Endothelial cell of umbilical vein (primary cell): ENCODE measurements around the gene NEK4. TPM values are rescaled to one million over a fixed set of nuclear protein-coding genes. Genes with fewer than 3 reads are reported as not detected.

Source experiments
- BruUV-seq: library from RNA; stranded (reverse); fragments of 400-500 nt; replicated peaks from 2 replicates; lab custom pipeline; 2021; lab: Mats Ljungman, UMichigan
- CTCF ChIA-PET: fragments of 300-600, 350-600 bp; sonication (Branson Sonifier 250); formaldehyde crosslinking; loops from one replicate; lab custom pipeline; 2021; ENCODE audit warnings: antibody characterized with exemption, inconsistent platforms; lab: Charles Lee
- POLR2A ChIA-PET: fragments of 300-600, 350-600 bp; sonication (Branson Sonifier 250); formaldehyde crosslinking; loops from one replicate; lab custom pipeline; 2021; ENCODE audit warnings: antibody characterized with exemption, inconsistent platforms; lab: Charles Lee
- DNase-seq: peaks from one replicate; pipeline ENCODE4 v3.0.0-alpha.2; 2011; ENCODE audit warnings: low read depth, low spot score
- FAIRE-seq: peaks from 2 replicates; lab custom pipeline; 2011; peaks lifted over from hg19 to GRCh38; lab: Jason Lieb, UNC
- H2AFZ ChIP-seq: 2 replicates; pipeline ENCODE4 v1.6.0; 2012; ENCODE audit warnings: low read depth, low read length, control low read depth, inconsistent platforms
- H3K27ac ChIP-seq: 2 replicates; pipeline ENCODE4 v1.5.1; 2011; ENCODE audit warnings: low read depth, mild to moderate bottlenecking, control low read depth, low read length, moderate library complexity; ENCODE audit not compliant: insufficient read depth
- H3K27me3 ChIP-seq, 2 experiments: 2 replicates each; pipeline versions ENCODE4 v1.6.0 to v1.6.1; 2011; ENCODE audit warnings: low read length in 2 of 2, mixed read lengths in 1 of 2; ENCODE audit not compliant: control insufficient read depth in 2 of 2, insufficient read depth in 2 of 2
- H3K36me3 ChIP-seq, 2 experiments: 2 replicates in 1 of 2; 3 replicates in 1 of 2; pipeline ENCODE4 v1.5.1; 2011; ENCODE audit warnings: low read length in 2 of 2, mild to moderate bottlenecking in 1 of 2, moderate library complexity in 1 of 2; ENCODE audit not compliant: control insufficient read depth in 2 of 2, insufficient read depth in 2 of 2; ENCODE audit errors: extremely low read depth in 1 of 2
- H3K4me1 ChIP-seq: 3 replicates; pipeline ENCODE4 v1.5.1; 2011; ENCODE audit warnings: mild to moderate bottlenecking, low read length; ENCODE audit not compliant: control insufficient read depth, insufficient read depth; ENCODE audit errors: extremely low read depth
- H3K4me2 ChIP-seq: 2 replicates; pipeline ENCODE4 v1.6.1; 2011; ENCODE audit warnings: low read length, control low read depth, mixed read lengths; ENCODE audit not compliant: insufficient read depth
- H3K4me3 ChIP-seq, 3 experiments: fragments of 200-600 bp in 1 of 3; sonication (generic), shearing (Covaris generic) in 1 of 3; replicated peaks in 1 of 3; 2 replicates each; pipeline ENCODE4 v1.5.1; 2011 to 2016; ENCODE audit warnings: control low read depth in 3 of 3, low read length in 3 of 3, mild to moderate bottlenecking in 2 of 3, inconsistent platforms in 1 of 3, low read depth in 1 of 3, moderate library complexity in 1 of 3; ENCODE audit not compliant: insufficient read depth in 1 of 3
- H3K79me2 ChIP-seq: 2 replicates; pipeline ENCODE4 v1.6.0; 2012; ENCODE audit warnings: low read length, inconsistent platforms; ENCODE audit not compliant: control insufficient read depth, insufficient read depth
- H3K9ac ChIP-seq: replicated peaks from 2 replicates; pipeline ENCODE3; 2011; ENCODE audit warnings: low read length, control low read depth; ENCODE audit not compliant: insufficient read depth; ENCODE audit errors: extremely low read depth
- H3K9me1 ChIP-seq: replicated peaks from 3 replicates; pipeline ENCODE4 v1.6.0; 2011; ENCODE audit warnings: mild to moderate bottlenecking, low read length; ENCODE audit not compliant: control insufficient read depth, insufficient read depth; ENCODE audit errors: extremely low read depth
- H3K9me3 ChIP-seq: replicated peaks from 2 replicates; pipeline ENCODE4 v1.5.1; 2012; ENCODE audit warnings: low read length, inconsistent platforms; ENCODE audit not compliant: control insufficient read depth, insufficient read depth
- H4K20me1 ChIP-seq: replicated peaks from 2 replicates; pipeline ENCODE3; 2011; ENCODE audit warnings: mild to moderate bottlenecking, low read length; ENCODE audit not compliant: control insufficient read depth, insufficient read depth; ENCODE audit errors: extremely low read depth
- EZH2 ChIP-seq: IDR thresholded peaks from 2 replicates; pipeline ENCODE4 v1.6.1; 2012; ENCODE audit warnings: borderline replicate concordance, low read depth, mild to moderate bottlenecking, moderate library complexity, low read length, inconsistent platforms; ENCODE audit not compliant: severe bottlenecking
- FOS ChIP-seq: IDR thresholded peaks from 2 replicates; pipeline ENCODE4 v1.6.1; 2011; ENCODE audit warnings: mild to moderate bottlenecking, low read length, moderate library complexity, borderline replicate concordance; ENCODE audit not compliant: insufficient read depth
- GATA2 ChIP-seq: IDR thresholded peaks from 2 replicates; pipeline ENCODE4 v1.7.0; 2011; ENCODE audit warnings: low read depth, mild to moderate bottlenecking, moderate library complexity, mixed read lengths, low read length; ENCODE audit not compliant: insufficient read length, insufficient read depth
- JUN ChIP-seq: IDR thresholded peaks from 2 replicates; pipeline ENCODE4 v1.6.1; 2011; ENCODE audit warnings: borderline replicate concordance, low read depth; ENCODE audit not compliant: insufficient read length, insufficient read depth
- MYC ChIP-seq: IDR thresholded peaks from one replicate; pipeline ENCODE4 v1.6.1; 2011; ENCODE audit warnings: mild to moderate bottlenecking, low read depth, low read length
- POLR2A ChIP-seq: IDR thresholded peaks from 2 replicates; pipeline ENCODE4 v1.6.1; 2012; ENCODE audit warnings: low read depth, mild to moderate bottlenecking, control low read depth, low read length
- POLR2AphosphoS5 ChIP-seq: IDR thresholded peaks from 2 replicates; pipeline ENCODE4 v1.6.1; 2012; ENCODE audit warnings: low read depth, mild to moderate bottlenecking, control low read depth, low read length, moderate library complexity; ENCODE audit not compliant: insufficient read depth
- dilution Hi-C: fragments of 300-500 bp; cut with MboI; formaldehyde crosslinking; loops from one replicate; pipeline ENCODE4 v1.15.0; 2019; ENCODE audit warnings: low sequenced_read_pairs; ENCODE audit not compliant: extremely low pct_ligation_motif_present
- intact Hi-C: fragments of 100-400 bp; cut with micrococcal nuclease; formaldehyde crosslinking; loops from one replicate; pipeline ENCODE4 v1.10.0; 2022
- polyA plus RNA-seq, 4 experiments: library from polyadenylated mRNA; depleted of rRNA in 3 of 4; stranded (reverse) in 3 of 4; unstranded in 1 of 4; fragments of >200 nt; gene quantifications; 2 replicates each; pipeline versions ENCODE4 v1.2.1 to v1.2.3, GENCODE V29; 2011 to 2012; ENCODE audit warnings: missing spikeins in 1 of 4
- total RNA-seq: library from RNA; stranded (reverse); gene quantifications from 2 replicates; pipeline ENCODE4 v1.2.3, GENCODE V29; 2021
- TF ChIP-seq, protein P1 (sequence below): IDR thresholded peaks from 2 replicates; pipeline ENCODE4 v1.6.1; 2011; ENCODE audit not compliant: insufficient read depth, insufficient read length
- TF ChIP-seq, protein P2 (sequence below), 2 donors: IDR thresholded peaks; 1 replicate in 1 of 2; 2 replicates in 1 of 2; pipeline ENCODE4 v1.5.1; 2011; ENCODE audit warnings: low read length in 2 of 2, mild to moderate bottlenecking in 2 of 2, moderate library complexity in 2 of 2, control low read depth in 1 of 2, inconsistent platforms in 1 of 2, low read depth in 1 of 2; ENCODE audit not compliant: insufficient read depth in 1 of 2; ENCODE audit errors: extremely low read depth in 1 of 2

Gene NEK4
- total and polyA plus RNA-seq, 2 donors (not counting 3 experiments of a cell fraction or from before 2014, with no cell fraction given), result 4.4 to 20.8 TPM

DNA sequence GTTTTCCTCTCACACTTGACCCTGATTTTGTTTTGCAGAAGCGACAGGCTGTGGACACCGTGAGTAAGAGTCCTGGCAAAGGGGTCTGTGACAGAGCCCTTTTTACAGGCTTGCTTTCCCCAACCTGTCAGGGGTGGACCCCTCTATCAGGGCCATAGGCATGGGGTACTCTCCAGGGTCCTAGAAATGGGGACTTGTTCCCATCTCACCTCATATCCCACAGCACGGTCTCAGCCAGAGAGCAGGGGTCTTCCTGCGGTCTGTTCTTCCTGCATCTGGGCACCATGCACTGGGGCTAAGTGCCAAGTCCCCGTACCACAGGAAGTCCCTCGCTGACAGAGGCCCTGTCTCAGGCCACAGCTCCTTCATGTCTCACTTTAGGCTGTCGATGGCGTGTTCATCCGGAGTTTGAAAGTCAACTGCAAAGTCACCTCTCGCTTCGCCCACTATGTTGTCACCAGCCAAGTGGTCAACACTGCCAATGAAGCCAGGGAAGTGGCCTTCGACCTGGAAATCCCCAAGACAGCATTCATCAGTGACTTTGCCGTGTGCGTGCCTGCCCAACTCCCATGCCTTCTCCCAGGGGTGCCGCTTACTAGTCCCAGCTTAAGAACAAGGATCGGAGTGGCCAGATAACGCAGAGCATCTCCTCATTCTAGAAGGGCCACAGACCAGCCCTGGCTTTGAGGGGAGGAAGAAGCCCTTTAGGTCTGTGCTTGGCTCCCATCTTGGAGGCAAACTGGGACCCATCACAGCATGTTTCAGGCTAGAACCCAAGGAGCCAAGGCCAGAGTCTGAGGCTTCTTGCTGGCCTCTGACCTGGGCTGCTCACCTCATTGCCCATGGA lies 7.4 kb upstream of the NEK4 start:
- Histone ChIP-seq H4K20me1 (no peaks in the 10 kb centered on the region), H3K27ac (no peak overlapping the region), H3K79me2 (no peaks in the 10 kb centered on the region), H3K27me3 (peaks cover 0 to 13% of the 10 kb centered on the region in 2 experiments), H3K4me1 (no peaks in the 10 kb centered on the region), H3K9me3 (no peaks in the 10 kb centered on the region), H3K4me3 (no peak overlapping the region), H3K9me1 (no peaks in the 10 kb centered on the region), H2AFZ (no peak overlapping the region), H3K9ac (no peak overlapping the region), H3K4me2 (no peak overlapping the region), H3K36me3 (no peaks in the 10 kb centered on the region)
- dilution Hi-C loops (no loop called here), intact Hi-C loops (no loop called here)
- CTCF ChIA-PET, result interaction anchor here (2.0 kb wide), 1 partner anchor 43 kb away, joined by 7 read pairs; no protein-coding TSS in a partner anchor
- TF ChIP-seq GATA2 (no peak), EZH2 (no peak), MYC (no peak), JUN (no peak), FOS (no peak), POLR2AphosphoS5 (no peak), POLR2A (no peak)
- TF ChIP-seq, protein P1, sequence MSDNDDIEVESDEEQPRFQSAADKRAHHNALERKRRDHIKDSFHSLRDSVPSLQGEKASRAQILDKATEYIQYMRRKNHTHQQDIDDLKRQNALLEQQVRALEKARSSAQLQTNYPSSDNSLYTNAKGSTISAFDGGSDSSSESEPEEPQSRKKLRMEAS, result no peak
- TF ChIP-seq, protein P2, sequence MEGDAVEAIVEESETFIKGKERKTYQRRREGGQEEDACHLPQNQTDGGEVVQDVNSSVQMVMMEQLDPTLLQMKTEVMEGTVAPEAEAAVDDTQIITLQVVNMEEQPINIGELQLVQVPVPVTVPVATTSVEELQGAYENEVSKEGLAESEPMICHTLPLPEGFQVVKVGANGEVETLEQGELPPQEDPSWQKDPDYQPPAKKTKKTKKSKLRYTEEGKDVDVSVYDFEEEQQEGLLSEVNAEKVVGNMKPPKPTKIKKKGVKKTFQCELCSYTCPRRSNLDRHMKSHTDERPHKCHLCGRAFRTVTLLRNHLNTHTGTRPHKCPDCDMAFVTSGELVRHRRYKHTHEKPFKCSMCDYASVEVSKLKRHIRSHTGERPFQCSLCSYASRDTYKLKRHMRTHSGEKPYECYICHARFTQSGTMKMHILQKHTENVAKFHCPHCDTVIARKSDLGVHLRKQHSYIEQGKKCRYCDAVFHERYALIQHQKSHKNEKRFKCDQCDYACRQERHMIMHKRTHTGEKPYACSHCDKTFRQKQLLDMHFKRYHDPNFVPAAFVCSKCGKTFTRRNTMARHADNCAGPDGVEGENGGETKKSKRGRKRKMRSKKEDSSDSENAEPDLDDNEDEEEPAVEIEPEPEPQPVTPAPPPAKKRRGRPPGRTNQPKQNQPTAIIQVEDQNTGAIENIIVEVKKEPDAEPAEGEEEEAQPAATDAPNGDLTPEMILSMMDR (IDR thresholded peaks at IDR 0.05; ENCODE audit: extremely low read depth in 1 of 2, insufficient read depth in 1 of 2, low read depth in 1 of 2, low read length in 2 of 2), result no peak
- POLR2A ChIA-PET, result no interaction called here
- BruUV-seq, result no TSS peak
- DNase-seq (no peak), FAIRE-seq (no peak)
